HG03280 (cell line): ENCODE data around the gene ZNF555.
A peak's percentile ranks its signal among the peaks of the same experiment; 100 is the strongest.
"Not testable (repeated sequence)": the region's sequence is repeated elsewhere in the genome, so short reads cannot be mapped to it uniquely, and the experiment has no call there.

Experiments
- ATAC-seq: cut with Tn5 transposase; IDR thresholded peaks from one replicate; pipeline ENCODE4 v1.9.1; 2021; ENCODE audit warnings: mild to moderate bottlenecking, moderate library complexity; ENCODE audit not compliant: unreplicated experiment

Gene ZNF555

DNA sequence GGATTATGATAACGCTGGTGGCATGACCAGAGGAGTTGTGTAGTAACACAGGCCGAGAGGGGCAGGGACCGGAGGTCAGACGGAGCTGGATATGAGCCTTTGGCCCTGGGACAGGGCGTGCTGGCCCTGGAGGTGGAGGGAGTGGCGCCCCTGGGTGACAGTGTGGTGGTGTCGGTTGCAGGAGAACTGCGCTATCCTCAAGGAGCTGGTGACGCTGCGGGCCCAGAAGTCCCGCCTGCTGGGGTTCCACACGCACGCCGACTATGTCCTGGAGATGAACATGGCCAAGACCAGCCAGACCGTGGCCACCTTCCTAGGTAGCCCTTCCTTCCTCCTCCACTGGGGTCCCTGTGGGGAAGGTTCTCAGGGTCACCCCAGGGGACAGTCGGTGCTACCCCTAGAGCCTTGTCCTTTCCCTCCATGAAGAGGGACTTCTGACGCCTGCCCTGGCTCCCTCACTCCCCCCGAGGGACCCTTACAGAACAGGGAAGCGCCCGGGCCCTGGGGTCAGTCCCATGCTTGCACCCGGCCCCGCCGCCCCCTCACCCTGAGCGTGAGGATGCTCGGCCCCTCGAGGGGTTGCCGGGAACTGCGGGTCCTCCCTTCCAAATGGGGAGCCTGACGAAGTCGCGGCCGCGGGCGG lies 34.4 kb upstream of the ZNF555 start:
- ATAC-seq = no peak

DNA sequence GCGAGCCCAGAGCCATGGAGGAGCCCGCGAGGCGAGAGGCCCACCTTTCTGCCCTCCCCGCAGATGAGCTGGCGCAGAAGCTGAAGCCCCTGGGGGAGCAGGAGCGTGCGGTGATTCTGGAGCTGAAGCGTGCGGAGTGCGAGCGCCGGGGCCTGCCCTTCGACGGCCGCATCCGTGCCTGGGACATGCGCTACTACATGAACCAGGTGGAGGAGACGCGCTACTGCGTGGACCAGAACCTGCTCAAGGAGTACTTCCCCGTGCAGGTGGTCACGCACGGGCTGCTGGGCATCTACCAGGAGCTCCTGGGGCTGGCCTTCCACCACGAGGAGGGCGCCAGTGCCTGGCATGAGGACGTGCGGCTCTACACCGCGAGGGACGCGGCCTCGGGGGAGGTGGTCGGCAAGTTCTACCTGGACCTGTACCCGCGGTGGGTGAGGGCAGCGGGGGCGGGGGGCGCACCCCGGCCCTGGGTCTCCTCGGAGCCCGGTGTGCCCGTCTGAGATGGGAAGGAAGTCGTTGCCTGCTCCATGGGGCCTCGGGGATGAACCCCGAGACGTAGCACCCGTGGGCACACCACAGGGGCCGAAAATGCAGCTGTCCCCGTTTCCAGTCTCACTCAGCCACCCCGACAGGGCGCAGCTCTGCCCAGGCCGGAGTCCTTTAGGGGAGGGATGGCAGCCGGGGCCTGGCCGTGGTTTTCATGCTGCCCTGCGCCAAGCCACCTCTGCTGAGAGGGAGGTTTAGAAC lies 33.7 kb upstream of the ZNF555 start:
- no peak for ATAC-seq

- ATAC-seq = no peak
Measured at GRCh38 chr19:2808129-2808941, 32.9 kb upstream of the ZNF555 start.

- no peak for ATAC-seq
Measured at GRCh38 chr19:2809387-2810140, 31.7 kb upstream of the ZNF555 start.

GRCh38 chr19:2810141-2811091 lies 30.9 kb upstream of the ZNF555 start:
- ATAC-seq = no peak

DNA sequence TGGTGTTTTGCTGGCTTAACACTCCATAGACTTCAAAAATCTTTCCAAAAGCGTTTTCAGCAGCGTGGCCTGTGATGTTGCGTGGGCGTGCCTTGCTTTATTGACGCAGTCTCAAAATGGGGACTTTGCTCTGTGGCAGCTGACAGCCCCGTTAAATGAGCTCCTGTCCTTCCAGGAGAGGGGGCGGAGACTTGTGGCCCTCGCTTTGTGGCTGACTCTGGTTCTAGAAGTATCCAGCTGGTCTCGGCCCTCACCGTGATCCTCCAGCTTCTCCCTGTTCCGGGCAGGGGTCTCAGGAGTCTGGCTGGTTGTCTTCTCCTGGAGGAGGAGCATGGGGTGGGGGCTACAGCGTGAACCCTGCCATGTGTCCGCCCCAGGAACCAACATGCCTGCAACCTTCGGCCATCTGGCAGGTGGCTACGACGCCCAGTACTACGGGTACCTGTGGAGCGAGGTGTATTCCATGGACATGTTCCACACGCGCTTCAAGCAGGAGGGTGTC lies 30.0 kb upstream of the ZNF555 start:
- no peak for ATAC-seq

DNA sequence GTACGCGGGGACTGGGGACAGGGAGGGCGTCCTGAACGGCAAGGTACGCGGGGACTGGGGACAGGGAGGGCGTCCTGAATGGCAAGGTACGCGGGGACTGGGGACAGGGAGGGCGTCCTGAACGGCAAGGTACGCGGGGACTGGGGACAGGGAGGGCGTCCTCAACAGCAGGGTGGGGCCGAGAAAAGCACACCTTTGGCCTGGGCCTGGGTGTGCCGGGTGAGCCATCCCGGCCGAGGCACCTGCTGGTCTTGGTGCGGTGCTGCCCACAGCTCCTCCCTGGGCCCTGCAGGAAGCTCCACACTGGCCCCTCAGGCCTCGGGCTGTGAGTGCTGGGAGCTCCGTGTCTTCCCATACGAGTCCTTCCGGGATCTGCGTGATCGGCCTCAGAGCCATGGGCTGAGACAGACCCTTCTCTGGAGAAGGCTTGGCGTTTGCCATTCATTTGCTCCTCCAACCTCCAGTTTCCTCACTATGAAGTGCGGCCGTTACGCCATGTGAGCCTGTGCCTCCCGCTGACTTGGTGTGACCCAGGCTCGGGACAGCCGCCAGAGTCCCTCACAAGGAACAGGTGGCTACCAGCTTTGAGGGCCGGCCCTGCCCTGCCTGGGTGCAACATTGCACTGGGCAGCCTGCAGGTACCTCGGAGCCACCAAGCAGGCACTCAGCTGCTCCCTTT lies 29.4 kb upstream of the ZNF555 start:
- no peak for ATAC-seq

- ATAC-seq = no peak
Measured at GRCh38 chr19:2812414-2813234, 28.7 kb upstream of the ZNF555 start.

GRCh38 chr19:2813235-2814160 lies 27.8 kb upstream of the ZNF555 start:
- ATAC-seq = no peak

DNA sequence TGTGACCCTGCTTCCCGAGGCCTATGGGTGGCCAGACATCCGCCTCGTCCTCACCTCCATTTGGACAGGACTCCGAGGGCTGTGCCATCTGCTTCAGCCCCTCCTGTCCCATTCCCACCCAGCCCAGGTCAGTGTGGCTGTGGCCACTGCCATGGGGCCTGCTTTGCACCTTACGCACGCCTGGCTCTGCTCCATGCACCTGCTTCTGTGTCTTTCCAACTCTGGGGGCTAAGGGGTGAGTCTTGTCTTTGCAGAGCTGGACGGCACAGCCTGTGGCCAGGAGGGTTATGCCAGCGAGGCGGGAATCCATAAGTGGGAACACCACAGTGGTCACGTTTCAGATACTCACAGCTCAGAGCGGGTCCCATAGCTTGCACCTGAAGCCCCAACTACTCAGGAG lies 26.8 kb upstream of the ZNF555 start:
- no peak for ATAC-seq

- no peak for ATAC-seq
Measured at GRCh38 chr19:2815191-2815614, 26.1 kb upstream of the ZNF555 start.

DNA sequence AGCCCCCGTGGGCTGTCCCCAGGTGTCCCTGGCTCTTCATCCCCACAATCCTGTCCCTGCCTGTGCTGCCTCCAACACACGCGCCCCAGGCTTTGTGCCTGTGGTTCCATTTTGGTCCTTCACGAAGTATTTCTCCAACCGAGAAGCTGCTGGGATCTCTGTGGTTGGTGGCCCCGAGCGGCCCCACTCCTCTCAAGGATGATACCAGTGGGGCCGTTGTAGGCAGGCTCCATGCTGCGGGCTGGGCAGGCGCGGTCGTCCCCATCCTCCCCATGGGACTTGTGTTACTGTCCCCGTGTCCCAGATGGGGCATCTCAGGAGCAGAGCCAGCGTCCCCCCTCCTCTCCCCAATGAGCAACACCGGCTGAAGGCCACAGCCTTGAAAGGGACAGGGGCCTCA lies 25.4 kb upstream of the ZNF555 start:
- no peak for ATAC-seq

DNA sequence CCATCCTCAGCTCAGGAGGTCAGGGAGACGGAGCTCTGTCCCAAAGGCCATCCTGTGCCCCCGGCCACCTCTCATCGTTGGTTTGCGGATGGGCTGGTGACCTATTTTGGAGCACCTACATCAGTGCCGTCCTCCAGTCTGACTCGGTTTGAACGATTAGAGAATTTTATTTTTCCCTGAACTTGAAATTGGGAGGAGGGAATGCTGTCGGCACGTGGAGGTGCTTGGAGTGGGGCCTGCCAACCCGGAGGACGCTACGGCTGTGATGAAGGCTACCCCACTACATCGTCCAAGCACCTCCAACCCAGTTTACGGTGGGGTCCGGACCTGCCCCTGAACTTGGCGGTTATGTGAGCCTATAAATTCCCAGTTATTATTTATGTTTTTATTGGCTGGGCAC lies 24.6 kb upstream of the ZNF555 start:
- no peak for ATAC-seq

GRCh38 chr19:2817237-2817829 lies 23.9 kb upstream of the ZNF555 start:
- not testable (repeated sequence) for ATAC-seq

DNA sequence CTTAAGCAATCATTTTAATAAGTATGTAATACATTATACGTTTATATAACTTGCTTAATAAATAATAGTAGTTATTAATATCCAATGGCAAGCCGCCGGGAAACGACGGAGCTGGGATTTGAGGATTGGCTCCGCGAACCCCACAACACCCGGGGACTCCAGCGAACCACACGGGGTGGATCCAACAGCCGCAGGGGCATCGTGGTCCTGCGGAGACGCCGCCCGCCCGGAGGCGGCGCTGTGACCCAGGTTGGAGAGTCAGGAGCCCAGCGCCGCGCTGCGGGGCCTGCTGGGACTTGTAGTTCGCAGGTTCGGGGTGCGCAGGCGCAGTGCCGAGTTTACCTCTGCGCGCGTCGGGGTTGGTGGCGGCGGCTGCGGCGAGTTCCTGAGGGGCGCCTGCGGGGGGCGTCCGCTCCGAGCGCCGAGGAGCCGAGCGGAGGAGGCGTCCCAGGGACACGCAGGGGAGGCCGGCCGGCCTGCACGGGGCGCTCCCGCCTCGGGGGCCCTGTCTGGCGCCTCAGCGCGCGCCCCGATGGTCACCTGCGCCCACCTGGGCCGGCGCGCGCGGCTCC lies 21.6 kb upstream of the ZNF555 start, which contains the start of gene ZNF554:
Gene ZNF554 (plus strand): TSS at position 329 of the 572 bp plus-strand sequence. CDS start 204 bp downstream, at position 533.
- ATAC-seq = peak; percentile 87

DNA sequence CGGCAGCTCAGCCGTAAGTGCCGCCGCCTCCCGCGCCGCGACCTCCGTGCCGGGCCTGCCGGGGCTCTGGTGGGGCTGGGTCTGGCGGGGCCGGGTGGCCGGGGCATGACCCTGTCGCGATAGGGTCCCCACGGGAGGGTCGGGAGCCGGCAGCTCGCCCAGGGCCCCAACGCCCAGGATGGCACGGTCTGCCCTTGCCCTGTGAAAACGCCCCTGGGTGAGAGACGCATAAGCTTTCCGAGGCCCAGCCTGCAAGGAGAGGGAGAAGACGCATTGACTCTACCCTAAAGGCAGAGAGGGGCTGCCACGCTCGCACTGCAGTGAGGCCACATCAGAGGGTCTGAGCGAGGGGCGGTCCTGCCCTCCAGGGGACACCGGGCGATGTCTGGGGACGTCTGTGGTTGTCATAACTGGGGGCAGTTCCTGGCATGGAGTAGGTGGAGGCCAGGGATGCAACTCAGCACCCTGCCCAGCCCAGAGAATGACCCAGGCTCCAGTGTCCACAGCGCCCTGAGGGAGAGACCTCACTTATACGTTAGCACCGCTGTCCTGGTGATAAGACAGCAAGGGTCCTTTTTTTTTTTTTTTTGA lies 21.1 kb upstream of the ZNF555 start:
- ATAC-seq = peak; percentile 33
